Measurements from ENCODE around the gene CACNA1I. TPM values are rescaled to one million over a fixed set of nuclear protein-coding genes. Genes with fewer than 3 reads are reported as not detected.

The CACNA1I gene
- total RNA-seq, 1 donor from 2014 or later = 0.11 TPM

DNA sequence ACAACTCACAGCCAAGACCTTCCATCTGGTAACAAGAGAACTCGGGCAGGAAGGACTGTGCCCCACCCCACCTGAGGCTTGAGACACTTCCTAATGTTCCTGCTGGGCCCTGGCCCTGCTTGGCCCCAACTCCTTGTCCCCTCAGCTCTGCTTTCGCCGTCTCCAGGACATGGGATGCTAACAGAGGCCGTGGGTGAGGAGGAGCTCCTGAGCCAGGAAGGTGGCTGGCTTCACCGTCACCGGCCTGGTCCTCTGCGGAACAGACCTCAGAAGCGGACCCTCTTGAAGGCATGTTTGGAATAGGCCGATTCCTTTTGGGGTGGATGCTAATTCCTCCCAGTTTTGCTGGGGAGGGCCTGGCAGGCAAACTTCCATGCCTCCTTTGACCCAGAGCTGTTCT, 154.3 kb downstream of the CACNA1I start:
- H3K79me2 ChIP-seq (ENCODE audit: low read depth) = no peaks in the 10 kb centered on the region
- no peaks in the 10 kb centered on the region for H3F3A ChIP-seq (ENCODE audit: low read depth)
- peaks cover 15% of the 10 kb centered on the region for H3K4me1 Mint-ChIP-seq
- no peak overlapping the region for H3K4me3 Mint-ChIP-seq
- no peaks in the 10 kb centered on the region for H3K9me3 ChIP-seq (ENCODE audit: low read depth)
- H3K9me3 Mint-ChIP-seq = no peaks in the 10 kb centered on the region
- H3K27ac ChIP-seq = no peak overlapping the region
- H2AFZ ChIP-seq (replicated peaks) = no peak overlapping the region
- H3K36me3 ChIP-seq = no peaks in the 10 kb centered on the region
- peaks cover 10% of the 10 kb centered on the region for H3K27me3 Mint-ChIP-seq (ENCODE audit: insufficient read depth, low read depth)
- H3K27ac Mint-ChIP-seq = no peak overlapping the region
- no peaks in the 10 kb centered on the region for H4K20me1 ChIP-seq (ENCODE audit: low read depth)
- H3K36me3 Mint-ChIP-seq = no peaks in the 10 kb centered on the region
- peaks cover 11% of the 10 kb centered on the region for H3K4me1 ChIP-seq
- peaks cover 6% of the 10 kb centered on the region for H3K27me3 ChIP-seq
- no peak overlapping the region for H3K4me3 ChIP-seq
- no peak overlapping the region for H3K9ac ChIP-seq
- TF ChIP-seq CTCF (IDR thresholded peaks at IDR 0.05) (no peak), EZH2 (IDR thresholded peaks at IDR 0.05) (no peak)
- no peak overlapping the region for H3K4me2 ChIP-seq
- no peak for DNase-seq (ENCODE audit: low spot score)

DNA sequence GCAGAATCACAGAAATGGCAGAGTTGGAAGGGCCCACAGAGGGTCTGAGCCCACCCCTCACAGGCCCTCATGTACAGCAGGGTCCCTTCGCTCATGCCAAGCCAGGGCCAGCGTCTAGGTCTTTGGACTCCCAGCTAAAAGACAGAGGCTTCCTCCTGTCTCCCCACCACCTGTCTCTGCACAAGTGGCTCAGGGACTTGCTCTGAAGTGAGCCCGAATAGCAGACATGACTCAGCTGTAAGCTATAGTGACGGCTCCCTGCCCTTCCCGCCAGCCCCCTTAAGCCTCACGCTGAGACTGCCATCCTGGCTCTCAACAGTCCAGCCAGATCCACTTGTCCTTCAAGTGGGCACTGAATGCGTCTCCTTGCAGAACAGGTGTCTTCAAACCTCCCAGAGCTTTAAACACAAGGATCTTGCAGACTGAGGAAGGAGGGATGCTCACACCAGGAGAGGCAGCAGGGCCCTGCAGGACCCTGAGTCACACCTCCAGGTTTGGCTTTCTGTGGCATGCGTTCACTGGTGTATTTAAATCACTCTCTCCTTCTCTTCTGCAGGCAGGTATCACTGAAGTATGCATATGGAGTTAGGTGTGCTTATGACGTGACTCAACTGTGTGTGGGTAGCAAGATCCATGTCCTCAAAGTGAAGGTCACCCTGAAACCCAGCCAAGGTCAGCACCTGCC, 154.9 kb downstream of the CACNA1I start:
- TF ChIP-seq CTCF (IDR thresholded peaks at IDR 0.05) (no peak), EZH2phosphoT487 (IDR thresholded peaks at IDR 0.05) (no peak), EZH2 (IDR thresholded peaks at IDR 0.05) (no peak)
- Histone ChIP-seq H3K27ac (no peak overlapping the region), H3K9me3 (ENCODE audit: low read depth) (no peaks in the 10 kb centered on the region)

DNA sequence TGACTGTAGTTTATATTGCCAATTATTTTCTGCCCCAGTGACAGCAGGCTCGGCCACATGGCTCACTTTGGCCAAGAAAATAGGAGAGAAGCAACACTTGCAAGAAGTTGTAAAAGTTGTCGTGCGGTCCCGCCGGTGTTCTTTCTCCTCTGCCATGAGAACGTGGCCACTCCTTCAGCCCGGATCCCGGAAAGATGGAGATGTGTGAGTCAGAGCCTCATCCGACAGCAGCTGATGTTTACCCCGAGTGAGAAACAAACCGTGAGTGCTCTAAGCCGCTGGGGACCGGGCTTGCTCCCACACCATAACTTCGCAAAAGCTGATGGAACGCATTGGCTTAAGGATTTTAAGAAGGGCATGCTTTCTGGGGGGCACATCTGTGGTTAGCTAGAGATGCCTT, 157.0 kb downstream of the CACNA1I start:
- peaks cover 7% of the 10 kb centered on the region for H3K27me3 Mint-ChIP-seq (ENCODE audit: insufficient read depth, low read depth)
- no peak overlapping the region for H3K4me3 ChIP-seq
- H3K4me2 ChIP-seq = no peak overlapping the region
- H3K36me3 ChIP-seq = no peaks in the 10 kb centered on the region
- TF ChIP-seq EZH2phosphoT487 (IDR thresholded peaks at IDR 0.05) = no peak
- no peak for TF ChIP-seq EZH2 (IDR thresholded peaks at IDR 0.05)
- no peak for TF ChIP-seq CTCF (IDR thresholded peaks at IDR 0.05)
- no peak overlapping the region for H2AFZ ChIP-seq (replicated peaks)
- no peaks in the 10 kb centered on the region for H3K79me2 ChIP-seq (ENCODE audit: low read depth)
- H3K4me1 ChIP-seq = peaks cover 8% of the 10 kb centered on the region
- H3K9ac ChIP-seq = no peak overlapping the region
- no peaks in the 10 kb centered on the region for H3K9me3 ChIP-seq (ENCODE audit: low read depth)
- H3K9me3 Mint-ChIP-seq = no peaks in the 10 kb centered on the region
- DNase-seq (ENCODE audit: low spot score) = no peak
- no peaks in the 10 kb centered on the region for H3K4me1 Mint-ChIP-seq
- no peak overlapping the region for H3K27ac Mint-ChIP-seq
- H3K27ac ChIP-seq = no peak overlapping the region
- peaks cover 6% of the 10 kb centered on the region for H3K27me3 ChIP-seq
- H4K20me1 ChIP-seq (ENCODE audit: low read depth) = no peaks in the 10 kb centered on the region
- no peak overlapping the region for H3K4me3 Mint-ChIP-seq
- H3F3A ChIP-seq (ENCODE audit: low read depth) = no peaks in the 10 kb centered on the region
- H3K36me3 Mint-ChIP-seq = no peaks in the 10 kb centered on the region

More for the DNA sequence above, 154.9 kb downstream of the CACNA1I start:
- H4K20me1 ChIP-seq (ENCODE audit: low read depth) = no peaks in the 10 kb centered on the region
- Mint-ChIP-seq H3K4me1 (peaks cover 9% of the 10 kb centered on the region), H3K4me3 (no peak overlapping the region), H3K36me3 (no peaks in the 10 kb centered on the region), H3K9me3 (no peaks in the 10 kb centered on the region), H3K27ac (no peak overlapping the region), H3K27me3 (ENCODE audit: insufficient read depth, low read depth) (peaks cover 10% of the 10 kb centered on the region)
- no peaks in the 10 kb centered on the region for H3K79me2 ChIP-seq (ENCODE audit: low read depth)
- H3K36me3 ChIP-seq = no peaks in the 10 kb centered on the region
- no peak for DNase-seq (ENCODE audit: low spot score)
- no peak overlapping the region for H3K4me2 ChIP-seq
- H3K27me3 ChIP-seq = peaks cover 6% of the 10 kb centered on the region
- no peak overlapping the region for H3K4me3 ChIP-seq
- H3K4me1 ChIP-seq = peaks cover 5% of the 10 kb centered on the region
- no peak overlapping the region for H3K9ac ChIP-seq
- no peaks in the 10 kb centered on the region for H3F3A ChIP-seq (ENCODE audit: low read depth)
- no peak overlapping the region for H2AFZ ChIP-seq (replicated peaks)
